Upper lobe of right lung (tissue), 1 donor: ENCODE results near the gene CNBD2. TPM values are rescaled to one million over a fixed set of nuclear protein-coding genes. Genes with fewer than 3 reads are reported as not detected.
A peak's percentile ranks its signal among the peaks of the same experiment; 100 is the strongest.
"Not testable (repeated sequence)": the region's sequence is repeated elsewhere in the genome, so short reads cannot be mapped to it uniquely, and the experiment has no call there.

Source experiments
- ATAC-seq: fragments of 200-7000 bp; cut with Tn5 transposase; one replicate; pipeline ENCODE4 v1.9.1; 2020; ENCODE audit warnings: mild to moderate bottlenecking, moderate library complexity
- DNase-seq: peaks from one replicate; pipeline ENCODE4 v3.0.0-alpha.2; 2020
- H3K27ac ChIP-seq: fragments of 200-600 bp; one replicate; pipeline ENCODE4 v1.8.0; 2022
- H3K27me3 ChIP-seq: fragments of 200-600 bp; one replicate; pipeline ENCODE4 v1.8.0; 2022; ENCODE audit warnings: mild to moderate bottlenecking
- H3K36me3 ChIP-seq: fragments of 200-600 bp; one replicate; pipeline ENCODE4 v1.8.0; 2022
- H3K4me1 ChIP-seq: fragments of 200-600 bp; one replicate; pipeline ENCODE4 v1.8.0; 2022
- H3K4me3 ChIP-seq: fragments of 200-600 bp; one replicate; pipeline ENCODE4 v1.8.0; 2022; ENCODE audit warnings: mild to moderate bottlenecking
- H3K9me3 ChIP-seq: fragments of 200-600 bp; one replicate; pipeline ENCODE4 v1.8.0; 2022
- intact Hi-C: fragments of 100-400 bp; cut with DNase I; formaldehyde crosslinking; loops from one replicate; pipeline ENCODE4 v1.11.0; 2022
- total RNA-seq: library from RNA; stranded (reverse); fragmentation: NEBNext Ultra II Directional; extraction: Animal tissue kit (Norgen Biotek cat#: 25700); gene quantifications from one replicate; pipeline ENCODE4 v1.2.1, GENCODE V29; 2021
- TF ChIP-seq, protein P1 (sequence below): fragments of 200-600 bp; IDR thresholded peaks from one replicate; pipeline ENCODE4 v1.8.0; 2022; ENCODE audit warnings: antibody characterized with exemption
- donor health status: DM: no; HTN: yes; CAD: no; lungs with severe emphysema.

Gene CNBD2
- total RNA-seq, 1 donor from 2014 or later, result 3.4 TPM

DNA sequence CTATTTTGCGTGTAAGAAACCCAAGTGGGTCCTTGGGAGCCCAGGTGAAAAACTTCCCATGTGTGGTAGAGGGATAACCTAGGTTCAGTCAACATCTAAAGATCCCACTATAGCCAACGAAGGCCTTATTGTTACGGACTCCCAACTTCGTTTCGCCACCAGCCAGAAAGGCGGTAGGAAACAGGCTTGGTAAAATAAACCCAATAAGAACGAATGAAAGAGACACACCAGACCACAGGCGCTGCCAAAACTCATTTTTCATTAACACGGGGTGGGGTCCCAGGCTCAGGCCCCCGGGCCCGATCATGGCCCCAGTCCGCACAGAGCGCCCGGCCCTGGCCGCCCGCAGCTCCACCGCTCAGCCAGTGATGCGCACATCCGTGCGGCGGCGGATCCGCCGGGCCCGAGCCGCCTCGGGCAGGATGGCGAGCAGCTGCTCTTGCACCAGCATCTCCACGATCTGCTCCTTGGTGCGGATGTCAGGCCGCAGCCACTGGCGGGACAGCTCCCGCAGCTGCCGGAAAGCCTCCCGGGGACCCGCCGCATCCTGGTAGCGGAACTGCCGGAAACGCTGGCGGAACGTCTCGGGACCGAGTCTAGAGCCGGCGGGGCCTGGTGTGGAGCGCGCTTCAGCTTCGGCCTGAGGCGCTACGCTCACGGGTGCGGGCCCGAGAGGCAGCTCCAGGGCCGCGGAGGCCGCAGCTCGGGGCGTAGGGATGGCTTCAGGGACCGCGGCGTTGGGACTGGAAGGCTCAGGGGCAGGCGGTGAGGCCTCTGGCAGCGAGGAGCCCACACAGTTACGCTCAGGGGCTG is 14.8 kb upstream of the CNBD2 start:
- H3K27ac ChIP-seq, result peak overlapping the region; percentile 100
- DNase-seq (peak; percentile 82), ATAC-seq (peak; percentile 54)
- peak overlapping the region; percentile 93 for H3K4me3 ChIP-seq
- no peaks in the 10 kb centered on the region for H3K9me3 ChIP-seq
- H3K4me1 ChIP-seq, result peaks cover 25% of the 10 kb centered on the region
- H3K36me3 ChIP-seq, result peaks cover 6% of the 10 kb centered on the region
- TF ChIP-seq, protein P1, sequence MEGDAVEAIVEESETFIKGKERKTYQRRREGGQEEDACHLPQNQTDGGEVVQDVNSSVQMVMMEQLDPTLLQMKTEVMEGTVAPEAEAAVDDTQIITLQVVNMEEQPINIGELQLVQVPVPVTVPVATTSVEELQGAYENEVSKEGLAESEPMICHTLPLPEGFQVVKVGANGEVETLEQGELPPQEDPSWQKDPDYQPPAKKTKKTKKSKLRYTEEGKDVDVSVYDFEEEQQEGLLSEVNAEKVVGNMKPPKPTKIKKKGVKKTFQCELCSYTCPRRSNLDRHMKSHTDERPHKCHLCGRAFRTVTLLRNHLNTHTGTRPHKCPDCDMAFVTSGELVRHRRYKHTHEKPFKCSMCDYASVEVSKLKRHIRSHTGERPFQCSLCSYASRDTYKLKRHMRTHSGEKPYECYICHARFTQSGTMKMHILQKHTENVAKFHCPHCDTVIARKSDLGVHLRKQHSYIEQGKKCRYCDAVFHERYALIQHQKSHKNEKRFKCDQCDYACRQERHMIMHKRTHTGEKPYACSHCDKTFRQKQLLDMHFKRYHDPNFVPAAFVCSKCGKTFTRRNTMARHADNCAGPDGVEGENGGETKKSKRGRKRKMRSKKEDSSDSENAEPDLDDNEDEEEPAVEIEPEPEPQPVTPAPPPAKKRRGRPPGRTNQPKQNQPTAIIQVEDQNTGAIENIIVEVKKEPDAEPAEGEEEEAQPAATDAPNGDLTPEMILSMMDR, result no peak
- intact Hi-C loops, result no loop called here
- no peaks in the 10 kb centered on the region for H3K27me3 ChIP-seq

GRCh38 chr20:35954200-35954906 is 14.0 kb upstream of the CNBD2 start, which contains the start of gene SCAND1:
Gene SCAND1 (minus strand): TSS chr20:35954502. CDS start chr20:35954284, 218 bp downstream.
- Histone ChIP-seq H3K27me3 (no peaks in the 10 kb centered on the region), H3K36me3 (no peaks in the 10 kb centered on the region), H3K27ac (peak within 1 kb of the TSS; percentile 100), H3K9me3 (no peaks in the 10 kb centered on the region), H3K4me3 (peak within 1 kb of the TSS; percentile 93), H3K4me1 (peaks cover 25% of the 10 kb centered on the region)
- intact Hi-C loops, result no loop called here
- TF ChIP-seq, protein P1, result peak; percentile 99
- ATAC-seq, result peak; percentile 97
- peak; percentile 98 for DNase-seq

- intact Hi-C loops, result no loop called here
- ATAC-seq, result no peak
Observed at GRCh38 chr20:35954907-35955251, 13.5 kb upstream of the CNBD2 start.

GRCh38 chr20:35956616-35957015 is 11.8 kb upstream of the CNBD2 start:
- intact Hi-C loops, result no loop called here
- Histone ChIP-seq H3K4me1 (peaks cover 25% of the 10 kb centered on the region), H3K9me3 (no peaks in the 10 kb centered on the region), H3K36me3 (no peaks in the 10 kb centered on the region), H3K4me3 (no peak overlapping the region), H3K27ac (no peak overlapping the region), H3K27me3 (no peaks in the 10 kb centered on the region)
- ATAC-seq, result no peak
- no peak for DNase-seq
- TF ChIP-seq, protein P1, result no peak

More at GRCh38 chr20:35954907-35955251, 13.5 kb upstream of the CNBD2 start:
- no peaks in the 10 kb centered on the region for H3K36me3 ChIP-seq
- DNase-seq, result no peak
- peak overlapping the region; percentile 100 for H3K27ac ChIP-seq
- H3K4me1 ChIP-seq, result peaks cover 25% of the 10 kb centered on the region
- H3K4me3 ChIP-seq, result peak overlapping the region; percentile 93
- TF ChIP-seq, protein P1, result no peak
- no peaks in the 10 kb centered on the region for H3K9me3 ChIP-seq
- no peaks in the 10 kb centered on the region for H3K27me3 ChIP-seq

DNA sequence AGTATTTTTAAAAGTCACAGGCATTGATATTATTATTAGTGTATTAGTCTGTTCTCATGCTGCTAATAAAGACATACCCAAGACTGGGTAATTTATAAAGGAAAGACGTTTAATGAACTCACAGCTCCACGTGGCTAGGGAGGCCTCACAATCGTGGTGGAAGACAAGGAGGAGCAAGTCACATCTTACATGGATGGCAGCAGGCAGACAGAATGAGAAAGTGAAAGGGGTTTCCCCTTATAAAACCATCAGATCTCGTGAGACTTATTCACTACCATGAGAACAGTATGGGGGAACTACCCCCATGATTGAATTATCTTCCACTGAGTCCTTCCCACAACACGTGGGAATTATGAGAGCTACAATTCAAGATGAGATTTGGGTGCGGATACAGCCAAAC is 9.1 kb upstream of the CNBD2 start:
- H3K27ac ChIP-seq, H3K27me3 ChIP-seq, H3K36me3 ChIP-seq, H3K4me3 ChIP-seq, H3K9me3 ChIP-seq, intact Hi-C loops, H3K4me1 ChIP-seq, DNase-seq, ATAC-seq: not testable (repeated sequence)

- no peaks in the 10 kb centered on the region for H3K4me1 ChIP-seq
- TF ChIP-seq, protein P1, result no peak
- intact Hi-C loops, result no loop called here
- no peaks in the 10 kb centered on the region for H3K9me3 ChIP-seq
- DNase-seq (no peak), ATAC-seq (no peak)
- no peak overlapping the region for H3K4me3 ChIP-seq
- H3K27me3 ChIP-seq, result no peaks in the 10 kb centered on the region
- no peaks in the 10 kb centered on the region for H3K36me3 ChIP-seq
- no peak overlapping the region for H3K27ac ChIP-seq
Observed at GRCh38 chr20:35963878-35964277, 4.5 kb upstream of the CNBD2 start.
